Caki2 (cell line): ENCODE measurements around the gene LRRC14B. TPM values are rescaled to one million over a fixed set of nuclear protein-coding genes. Genes with fewer than 3 reads are reported as not detected.
A peak's percentile ranks its signal among the peaks of the same experiment; 100 is the strongest.
"Not testable (repeated sequence)": the region's sequence is repeated elsewhere in the genome, so short reads cannot be mapped to it uniquely, and the experiment has no call there.

Source experiments
- DNase-seq: peaks from one replicate; pipeline ENCODE4 v3.0.0-alpha.2; 2015; ENCODE audit warnings: low read depth
- in situ Hi-C: cut with HindIII; loops from 2 replicates; pipeline ENCODE4 v1.10.0; 2016; ENCODE audit warnings: low sequenced_read_pairs, low pct_unique_long_range_greater_than_20kb, mixed read lengths
- total RNA-seq: library from RNA; depleted of rRNA; stranded (reverse); fragments of >200 nt; shearing (Covaris generic); gene quantifications from 2 replicates; pipeline ENCODE4 v1.2.3, GENCODE V29; 2014; ENCODE audit warnings: low replicate concordance

Gene LRRC14B
- total RNA-seq, 1 experiment from 2014 or later, result not detected

DNA sequence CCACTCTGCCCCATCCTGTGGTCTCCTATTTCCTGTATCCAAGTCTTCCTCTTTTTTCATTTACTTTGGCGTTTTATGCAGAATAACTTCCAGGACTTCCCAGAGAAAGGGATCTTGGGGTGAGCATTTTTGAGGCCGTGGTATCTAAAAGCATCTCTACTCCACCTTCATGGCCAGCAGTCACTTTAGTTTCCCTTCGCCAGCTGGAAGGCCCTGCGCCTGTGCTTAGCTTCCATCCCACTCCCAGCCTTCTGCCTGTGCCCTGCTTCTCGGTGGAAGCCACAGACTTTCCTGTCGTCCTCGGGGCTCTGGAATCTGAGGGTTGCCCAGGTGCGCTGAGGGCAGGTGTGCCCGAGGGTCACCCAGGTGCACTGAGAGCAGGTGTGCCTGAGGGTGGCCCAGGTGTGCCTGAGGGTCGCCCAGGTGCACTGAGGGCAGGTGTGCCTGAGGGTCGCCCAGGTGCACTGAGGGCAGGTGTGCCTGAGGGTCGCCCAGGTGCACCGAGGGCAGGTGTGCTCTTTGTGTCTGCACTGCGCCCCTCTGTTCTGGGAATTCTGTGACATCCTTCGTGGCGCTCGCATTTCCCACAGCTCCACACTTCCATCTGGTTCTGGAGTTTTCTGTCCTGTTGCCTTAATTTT lies 32.4 kb upstream of the LRRC14B start:
- in situ Hi-C loops, result no loop called here
- DNase-seq, result no peak

DNA sequence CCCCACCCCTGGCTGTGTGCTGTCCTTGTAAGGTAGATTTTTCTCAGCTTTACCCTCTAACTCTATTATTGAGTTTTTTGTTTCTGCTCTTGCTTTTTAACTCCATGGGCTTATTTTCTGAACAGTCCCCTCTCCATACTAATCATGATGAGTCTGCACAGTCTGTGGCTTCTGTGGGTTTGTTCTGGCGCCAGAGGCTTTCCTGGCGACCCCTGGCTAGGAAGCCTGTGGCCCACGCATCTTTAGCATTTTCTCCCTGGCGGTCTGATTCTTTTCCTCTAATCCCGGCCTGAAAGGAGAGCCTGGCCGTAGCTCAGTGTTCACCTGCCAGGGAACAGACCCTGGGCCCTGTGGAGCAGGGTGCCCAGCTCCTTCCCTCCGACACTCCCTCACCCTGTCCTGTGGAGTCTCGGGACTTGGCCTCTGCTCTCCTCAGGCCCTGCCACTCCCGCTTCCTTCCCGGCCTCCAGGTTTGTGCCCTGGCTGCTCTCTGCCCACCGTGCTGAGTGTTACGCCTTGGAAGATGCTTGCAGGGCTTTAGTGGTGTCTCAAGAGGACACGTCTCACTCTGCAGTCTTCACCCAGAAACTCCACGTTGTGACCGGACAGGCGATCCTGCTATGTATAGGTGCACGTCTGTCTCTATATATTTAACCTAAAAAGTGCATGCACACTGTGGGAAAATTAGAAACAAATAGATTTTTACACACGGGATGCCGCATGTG lies 31.7 kb upstream of the LRRC14B start:
- in situ Hi-C loops, result no loop called here
- no peak for DNase-seq

DNA sequence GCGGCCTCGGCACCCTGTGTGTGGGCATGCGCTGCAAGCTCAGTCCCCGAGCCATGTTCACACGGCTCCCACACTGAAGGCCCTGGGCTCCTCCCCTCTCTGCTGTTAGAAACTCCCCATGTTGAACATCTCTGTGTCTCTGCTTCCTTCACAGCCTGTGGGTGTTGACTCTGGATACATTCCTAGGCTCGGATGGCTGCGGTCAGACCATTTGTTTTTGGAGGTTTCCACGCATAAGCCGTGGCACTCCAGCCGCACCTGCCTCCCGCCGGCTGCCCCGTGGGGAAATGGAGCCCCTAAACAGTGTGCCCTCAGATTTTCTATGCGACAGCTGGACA lies 31.2 kb upstream of the LRRC14B start:
- in situ Hi-C loops, result no loop called here
- DNase-seq, result no peak

DNA sequence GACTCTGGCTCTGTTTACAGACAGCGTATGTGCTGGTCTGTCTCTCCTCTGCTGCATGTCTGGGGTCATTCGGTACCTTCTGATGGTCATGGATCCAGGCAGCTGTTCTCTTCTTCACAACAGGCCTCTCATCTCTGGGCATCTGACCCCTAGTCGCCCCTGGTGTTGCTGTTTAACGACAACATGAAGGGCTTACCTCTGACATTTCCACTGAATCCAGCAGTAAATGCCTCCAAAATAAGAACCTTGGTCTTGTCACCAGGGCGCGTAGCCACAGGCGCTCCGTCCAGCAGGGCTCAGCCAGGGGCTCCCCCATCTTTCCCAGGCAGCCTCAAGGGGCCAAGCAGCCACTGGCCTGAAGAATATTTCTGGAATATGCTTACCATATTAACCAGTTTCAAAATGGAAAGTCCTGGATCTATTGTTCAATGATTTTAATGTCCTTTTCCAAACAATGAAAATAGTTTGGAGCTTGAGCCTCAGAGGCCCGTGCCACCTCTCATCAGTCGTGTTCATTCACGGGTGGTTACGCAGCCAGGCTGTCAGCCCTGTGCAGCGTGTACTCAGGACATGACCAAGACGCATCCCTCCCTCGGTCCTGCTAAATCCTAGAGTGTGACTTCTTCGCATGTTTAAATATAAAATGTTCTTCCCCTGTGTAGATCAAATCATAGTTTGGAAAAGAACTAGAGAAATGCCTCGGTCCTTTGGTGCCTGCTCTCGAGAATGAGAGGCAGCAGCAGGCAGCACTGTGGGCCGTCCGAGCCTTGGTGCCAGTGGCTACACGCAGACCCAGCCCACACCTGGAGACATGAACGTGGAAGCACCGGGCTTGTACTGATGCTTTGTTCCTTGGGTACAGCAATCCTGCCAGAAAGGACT lies 30.1 kb upstream of the LRRC14B start:
- in situ Hi-C loops, result no loop called here
- DNase-seq, result no peak

DNA sequence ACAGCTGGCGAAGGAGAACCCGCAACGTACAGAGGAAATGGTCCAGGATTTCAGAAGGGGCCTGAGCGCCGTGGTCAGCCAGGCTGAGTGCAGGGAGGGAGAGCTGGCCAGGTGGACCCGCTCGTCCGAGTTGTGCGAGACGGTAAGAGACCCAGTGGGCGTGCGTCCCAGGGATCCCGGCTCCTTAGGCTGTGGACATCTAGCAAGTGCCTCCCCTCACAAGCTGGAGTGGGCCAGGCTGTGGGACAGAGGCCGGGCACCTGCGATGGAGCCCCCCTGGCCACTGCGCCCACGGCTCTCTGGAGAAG lies 29.5 kb upstream of the LRRC14B start:
- in situ Hi-C loops, result no loop called here
- no peak for DNase-seq

DNA sequence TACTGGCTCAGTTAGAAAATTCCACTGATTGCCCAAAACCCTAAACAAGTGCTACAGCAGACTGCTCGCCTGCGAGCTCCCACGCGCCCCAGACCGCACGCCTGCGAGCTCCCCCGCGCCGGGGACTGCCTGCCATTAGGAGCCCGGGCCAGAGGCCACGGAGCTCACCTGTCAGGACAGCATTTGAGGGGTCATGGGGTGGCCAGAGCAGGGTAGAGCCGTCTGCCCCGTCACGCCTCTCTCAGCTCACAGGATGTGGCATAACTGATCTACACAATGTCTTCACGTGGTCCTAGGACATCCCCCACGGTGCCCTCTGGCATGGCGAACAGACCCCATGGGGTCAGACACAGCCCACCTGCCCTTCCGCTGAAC lies 29.1 kb upstream of the LRRC14B start:
- in situ Hi-C loops, result no loop called here
- DNase-seq, result no peak

DNA sequence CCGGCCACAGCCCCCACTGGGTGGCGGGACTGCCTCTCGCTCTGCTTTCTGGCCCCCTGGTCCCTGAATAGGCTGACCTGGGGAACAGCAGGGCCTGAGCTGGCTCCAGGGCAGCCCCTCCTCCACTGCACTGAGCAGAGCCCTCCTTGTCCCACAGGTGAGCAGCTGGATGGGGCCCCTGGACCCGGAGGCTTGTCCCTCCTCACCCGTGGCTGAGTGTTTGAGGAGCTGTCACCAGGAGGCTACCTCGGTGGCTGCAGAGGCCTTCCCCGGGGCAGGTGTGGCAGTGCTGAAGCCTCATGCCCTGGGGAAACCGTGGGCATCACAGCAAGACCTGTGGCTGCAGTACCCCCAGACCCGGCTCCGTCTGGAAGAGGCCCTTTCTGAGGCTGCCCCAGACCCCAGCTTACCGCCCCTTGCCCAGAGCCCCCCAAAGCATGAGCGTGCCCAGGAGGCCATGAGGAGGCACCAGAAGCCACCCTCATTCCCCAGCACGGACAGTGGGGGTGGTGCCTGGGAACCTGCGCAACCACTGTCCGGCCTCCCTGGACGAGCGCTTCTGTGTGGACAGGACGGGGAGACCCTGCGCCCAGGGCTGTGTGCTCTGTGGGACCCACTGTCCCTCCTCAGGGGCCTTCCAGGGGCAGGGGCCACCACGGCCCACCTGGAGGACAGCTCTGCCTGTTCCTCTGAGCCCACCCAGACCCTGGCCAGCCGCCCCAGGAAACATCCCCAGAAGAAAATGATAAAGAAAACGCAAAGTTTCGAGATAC lies 28.5 kb upstream of the LRRC14B start:
- in situ Hi-C loops, result no loop called here
- no peak for DNase-seq

DNA sequence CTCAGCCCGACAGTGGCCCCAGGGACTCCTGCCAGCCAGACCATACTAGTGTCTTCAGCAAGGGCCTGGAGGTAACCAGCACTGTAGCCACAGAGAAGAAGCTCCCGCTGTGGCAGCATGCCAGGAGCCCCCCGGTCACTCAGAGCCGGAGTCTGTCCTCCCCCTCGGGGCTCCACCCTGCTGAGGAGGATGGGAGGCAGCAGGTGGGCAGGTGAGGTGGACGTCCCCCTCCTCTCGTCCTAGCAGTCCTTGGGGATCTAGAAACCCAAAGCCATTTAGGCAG lies 28.0 kb upstream of the LRRC14B start:
- DNase-seq, result no peak
- in situ Hi-C loops, result no loop called here

DNA sequence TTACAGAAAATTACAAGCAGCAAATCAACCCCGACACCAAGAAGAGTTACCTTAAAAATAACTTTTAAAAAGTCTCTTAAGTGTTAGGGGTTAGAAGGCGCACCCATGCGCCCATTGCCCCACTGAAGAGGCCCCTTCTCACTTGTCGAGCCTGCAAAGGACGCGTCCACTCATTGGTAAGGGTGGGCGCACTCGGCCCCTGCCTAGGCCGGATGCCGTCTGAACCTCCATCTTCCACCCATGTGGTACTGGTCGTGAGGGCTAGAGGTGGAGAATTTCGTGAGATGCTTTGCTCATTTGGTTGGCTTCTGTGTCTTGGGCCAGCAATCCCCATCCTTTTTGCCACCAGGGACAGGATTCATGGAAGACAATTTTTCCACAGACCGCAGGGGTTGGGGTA lies 27.5 kb upstream of the LRRC14B start:
- DNase-seq, result no peak
- in situ Hi-C loops, result no loop called here

DNA sequence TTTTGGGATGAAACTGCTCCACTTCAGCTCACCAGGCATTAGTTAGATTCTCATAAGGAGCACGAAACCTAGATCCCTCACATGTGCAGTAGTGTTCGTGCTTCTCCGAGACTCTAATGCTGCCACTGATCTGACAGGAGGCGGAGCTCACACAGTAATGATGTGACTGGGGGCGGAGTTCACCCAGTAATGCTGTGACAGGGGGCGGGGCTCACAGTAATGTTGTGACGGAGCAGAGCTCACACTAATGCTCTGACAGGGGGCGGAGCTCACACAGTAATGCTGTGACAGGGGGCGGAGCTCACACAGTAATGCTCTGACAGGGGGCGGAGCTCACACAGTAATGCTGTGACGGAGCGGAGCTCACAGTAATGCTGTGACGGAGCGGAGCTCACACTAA lies 27.1 kb upstream of the LRRC14B start:
- in situ Hi-C loops, result no loop called here
- peak; percentile 64 for DNase-seq

DNA sequence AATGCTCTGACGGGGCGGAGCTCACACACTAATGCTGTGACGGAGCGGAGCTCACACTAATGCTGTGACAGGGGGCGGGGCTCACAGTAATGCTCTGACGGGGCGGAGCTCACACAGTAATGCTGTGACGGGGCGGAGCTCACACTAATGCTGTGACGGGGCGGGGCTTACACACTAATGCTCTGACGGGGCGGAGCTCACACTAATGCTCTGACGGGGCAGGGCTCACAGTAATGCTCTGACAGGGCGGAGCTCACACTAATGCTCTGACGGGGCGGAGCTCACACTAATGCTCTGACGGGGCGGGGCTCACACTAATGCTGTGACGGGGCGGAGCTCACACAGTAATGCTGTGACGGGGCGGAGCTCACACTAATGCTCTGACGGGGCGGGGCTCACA lies 26.5 kb upstream of the LRRC14B start:
- DNase-seq, in situ Hi-C loops: not testable (repeated sequence)

DNA sequence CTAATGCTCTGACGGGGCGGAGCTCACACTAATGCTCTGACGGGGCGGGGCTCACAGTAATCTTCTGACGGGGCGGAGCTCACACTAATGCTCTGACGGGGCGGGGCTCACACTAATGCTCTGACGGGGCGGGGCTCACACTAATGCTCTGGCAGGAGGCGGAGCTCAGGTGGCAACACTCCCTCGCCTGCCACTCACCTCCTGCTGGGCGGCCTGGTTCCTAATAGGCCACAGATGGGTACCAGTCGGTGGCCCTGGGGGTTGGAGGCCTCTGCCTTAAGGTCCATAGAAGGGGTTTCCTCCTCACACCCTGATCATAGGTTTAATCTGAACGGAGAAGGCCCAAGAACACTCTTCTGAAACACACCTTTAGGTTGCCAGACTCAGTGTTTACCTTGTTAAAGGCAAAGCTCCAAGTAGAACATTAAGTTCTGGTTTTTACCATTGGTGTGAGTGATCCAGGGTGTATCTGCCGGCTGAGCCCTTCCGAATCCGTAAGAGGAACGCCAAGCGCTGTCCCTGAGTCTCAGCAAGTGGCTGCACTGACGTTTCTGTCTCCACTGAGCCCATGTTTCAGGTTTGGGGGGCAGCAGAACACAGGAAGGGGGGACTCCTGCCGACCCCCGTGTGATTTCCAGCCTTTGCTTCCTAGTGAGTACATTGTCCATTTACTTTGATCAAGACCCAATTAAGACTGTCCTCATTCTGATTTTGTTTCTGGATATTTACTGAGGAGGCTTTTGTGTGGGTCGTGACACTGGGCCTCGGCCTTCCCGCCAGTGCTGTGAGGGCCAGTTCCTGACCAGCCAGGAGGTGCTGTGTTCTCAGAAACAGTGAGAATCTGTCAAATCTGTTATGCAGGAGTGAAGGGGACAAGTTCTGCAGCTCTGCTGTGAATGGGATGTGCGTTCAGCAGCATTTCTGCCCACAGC lies 24.6 kb upstream of the LRRC14B start:
- in situ Hi-C loops, result no loop called here
- no peak for DNase-seq

DNA sequence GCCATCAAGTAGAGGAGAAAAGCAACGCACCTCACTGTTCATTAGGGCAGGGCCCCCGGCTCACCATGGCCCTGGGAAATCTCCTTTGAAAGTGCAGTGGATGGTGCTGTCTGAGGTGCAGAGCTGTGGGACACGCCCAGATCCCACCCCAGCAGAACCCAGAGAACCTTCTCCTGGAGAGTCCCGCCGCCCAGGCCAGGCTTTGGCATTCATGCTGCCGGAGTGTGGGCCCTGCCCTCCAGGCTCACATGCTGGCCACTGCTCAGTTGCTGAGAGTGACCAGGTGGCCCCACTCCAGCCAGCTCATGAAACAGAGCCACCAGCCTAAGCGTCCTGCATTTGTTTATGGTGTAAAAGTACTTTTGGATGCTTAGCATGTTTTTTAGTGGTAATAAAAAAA lies 23.8 kb upstream of the LRRC14B start:
- DNase-seq, result no peak
- in situ Hi-C loops, result no loop called here

DNA sequence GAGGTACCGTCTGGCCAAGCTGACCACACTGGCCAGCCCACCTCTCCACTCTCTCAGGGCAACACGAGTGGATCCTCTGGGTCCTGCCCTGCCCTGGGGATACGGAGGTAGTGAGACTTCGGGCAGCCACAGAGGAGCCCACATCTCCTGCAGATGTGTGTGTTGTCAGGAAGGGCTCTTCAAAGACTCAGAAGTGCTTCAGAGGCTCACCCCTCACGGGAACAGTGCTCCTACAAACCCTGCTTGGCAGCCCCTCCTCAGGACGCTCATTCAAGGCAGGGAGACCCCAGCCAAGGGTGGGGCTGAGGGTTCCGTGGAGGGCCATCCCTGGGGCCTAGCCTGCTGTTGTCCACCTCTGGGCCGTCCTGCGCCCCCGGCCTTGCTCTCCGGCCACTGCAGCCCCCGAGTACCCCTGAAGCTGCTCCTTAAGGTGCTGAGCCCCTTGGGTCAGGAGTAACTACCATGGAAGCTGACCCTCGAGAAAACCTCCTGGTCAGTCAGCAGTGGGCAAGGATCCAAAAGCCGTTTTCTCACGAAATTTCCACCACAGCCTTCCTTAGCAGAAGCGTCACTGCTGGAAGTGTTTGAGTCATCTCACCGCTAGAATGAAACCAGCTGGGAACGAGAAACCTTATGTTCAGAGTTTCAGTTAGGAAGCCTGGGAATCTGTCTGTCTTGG lies 23.2 kb upstream of the LRRC14B start:
- no peak for DNase-seq
- in situ Hi-C loops, result no loop called here

DNA sequence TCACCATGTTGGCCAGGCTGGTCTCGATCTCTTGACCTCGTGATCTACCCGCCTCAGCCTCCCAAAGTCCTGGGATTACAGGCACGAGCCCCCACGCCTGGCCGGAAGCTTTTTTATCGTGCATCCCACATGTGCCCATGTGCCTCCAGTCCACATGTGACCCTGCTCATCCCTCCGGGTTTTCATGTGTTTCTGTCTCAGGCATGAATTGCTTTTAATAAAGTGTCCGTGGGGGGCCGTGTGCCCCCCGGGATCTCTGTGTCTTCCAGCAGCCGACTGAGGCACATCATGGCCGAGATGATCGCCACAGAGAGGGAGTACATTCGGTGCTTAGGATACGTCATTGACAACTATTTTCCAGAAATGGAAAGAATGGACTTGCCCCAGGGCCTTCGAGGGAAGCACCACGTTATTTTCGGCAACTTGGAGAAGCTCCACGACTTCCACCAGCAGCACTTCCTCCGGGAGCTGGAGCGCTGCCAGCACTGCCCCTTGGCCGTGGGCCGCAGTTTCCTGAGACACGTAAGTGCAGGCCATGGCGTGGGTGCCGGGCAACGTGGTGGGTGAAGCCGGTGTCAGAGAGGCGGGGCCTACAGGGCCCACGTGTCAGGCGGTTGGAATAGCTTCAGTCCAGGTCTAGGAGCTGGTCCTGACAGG lies 22.1 kb upstream of the LRRC14B start:
- no peak for DNase-seq
- in situ Hi-C loops, result no loop called here

DNA sequence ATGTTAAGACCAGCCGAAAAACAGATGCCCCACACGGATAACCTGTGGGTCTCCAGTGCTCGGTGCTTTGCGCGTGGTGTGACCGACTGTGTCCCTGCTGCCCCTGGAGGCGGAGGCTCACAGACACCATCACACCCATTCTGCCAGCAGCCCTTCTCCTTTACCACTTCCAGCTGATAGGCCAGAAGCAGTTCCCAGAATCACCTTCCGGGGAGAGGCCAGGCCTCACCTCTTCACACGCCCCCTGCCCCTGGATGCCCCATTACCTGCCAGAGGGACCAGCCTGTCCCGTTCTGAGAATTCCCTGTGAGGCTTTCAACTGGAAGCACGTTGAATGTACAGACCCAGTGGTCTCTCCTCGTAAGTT lies 21.6 kb upstream of the LRRC14B start:
- in situ Hi-C loops, result no loop called here
- DNase-seq, result no peak
